ENCODE results near the gene ZNF516.

ZNF516 gene

DNA sequence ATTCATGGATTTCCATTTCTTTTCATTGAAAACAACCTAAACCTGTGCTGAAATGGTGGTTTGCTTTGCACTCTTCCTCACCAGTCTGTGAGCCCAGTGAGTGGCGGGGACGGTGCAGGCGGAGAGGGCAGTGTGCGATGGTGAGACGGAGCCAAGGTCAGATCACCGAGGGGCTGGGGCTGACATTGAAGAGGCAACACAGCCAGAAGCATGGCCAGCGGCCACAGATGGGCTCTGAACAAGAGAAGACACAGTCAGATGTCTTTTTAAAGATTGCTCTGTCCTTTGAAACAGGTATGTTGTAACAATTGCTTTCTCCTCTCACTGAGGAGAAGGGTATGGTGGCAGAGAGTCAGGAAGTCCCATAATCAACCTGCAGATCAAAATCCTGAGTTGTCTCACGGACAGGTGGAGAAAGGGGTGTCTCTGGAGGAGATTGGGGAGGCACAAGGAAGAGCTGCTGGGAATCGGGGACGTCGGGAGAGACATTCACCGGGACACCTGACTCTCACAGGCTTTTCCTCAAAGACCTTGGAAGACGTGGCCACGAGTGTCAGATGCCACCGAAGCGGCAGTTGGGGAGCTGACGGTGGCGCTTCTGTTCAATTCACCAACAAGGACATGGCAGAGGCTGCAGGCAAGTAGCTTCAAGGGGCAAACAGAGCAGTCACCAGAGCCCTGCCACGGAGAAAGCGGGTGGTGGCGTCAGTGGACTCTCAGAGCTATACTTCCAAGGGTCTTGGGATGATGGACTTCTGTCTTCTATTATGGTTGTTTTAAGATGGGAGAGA lies 12.1 kb upstream of the ZNF516 start:
- DNase-seq (ENCODE audit: low read depth in 2 of 2): no peak

DNA sequence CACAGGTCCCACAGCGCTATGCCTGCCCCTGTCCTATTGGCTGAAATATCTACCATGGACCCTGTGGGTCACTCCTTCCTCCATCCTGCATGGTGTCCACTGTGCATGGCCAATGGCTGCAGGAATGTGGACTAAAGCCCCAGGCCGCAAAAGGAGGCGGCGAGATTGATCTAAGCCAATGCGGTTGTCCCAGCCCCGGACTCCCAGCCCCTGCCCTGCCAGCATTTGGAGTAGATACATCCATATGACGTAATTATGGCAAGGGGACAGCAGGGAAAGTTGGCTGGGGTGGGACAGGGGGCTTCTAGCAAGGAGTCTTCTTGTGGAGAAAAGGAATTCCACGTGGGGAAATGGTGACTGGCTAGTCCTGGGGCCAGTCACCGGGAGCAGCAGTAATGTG lies 11.4 kb upstream of the ZNF516 start:
- no peak for DNase-seq (ENCODE audit: low read depth in 2 of 2)

DNA sequence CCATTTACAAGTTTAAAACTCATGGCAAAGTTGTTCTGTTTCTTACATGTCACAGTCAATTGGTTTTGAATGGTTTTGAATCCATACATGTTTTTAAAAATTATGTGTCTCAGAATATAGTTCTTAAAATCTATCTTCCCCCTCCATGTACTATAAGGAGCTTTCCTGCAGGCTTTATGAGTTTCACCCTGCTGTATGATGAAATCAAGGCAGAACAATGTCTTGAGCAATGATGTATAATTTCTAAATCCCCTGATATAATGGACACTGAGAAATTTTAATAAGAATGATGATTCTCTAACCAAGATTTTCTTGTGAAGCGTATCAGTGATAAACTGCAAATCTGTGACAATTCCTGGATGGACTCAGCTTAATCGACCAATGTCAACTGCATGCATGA lies 10.6 kb upstream of the ZNF516 start:
- DNase-seq (ENCODE audit: low read depth in 2 of 2): no peak

DNA sequence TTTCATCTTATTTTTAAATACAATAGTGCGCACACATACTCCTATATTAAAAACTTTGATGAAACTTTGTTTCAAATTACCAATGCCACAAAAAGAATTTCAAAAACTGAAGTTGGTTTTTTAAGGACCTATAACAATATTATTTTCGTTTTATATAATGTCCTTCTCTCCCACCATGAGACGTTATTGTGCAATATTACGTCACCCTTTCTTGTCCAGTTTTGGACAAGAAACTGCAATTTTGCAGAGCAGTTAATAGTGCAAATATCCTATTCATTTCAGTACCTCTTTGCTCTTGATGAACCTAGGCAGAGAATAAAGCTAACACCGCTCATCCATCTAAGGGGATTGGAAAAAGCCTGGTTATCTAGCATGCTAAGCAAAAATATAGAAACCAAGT lies 9.7 kb upstream of the ZNF516 start:
- DNase-seq (ENCODE audit: low read depth in 2 of 2): no peak

DNA sequence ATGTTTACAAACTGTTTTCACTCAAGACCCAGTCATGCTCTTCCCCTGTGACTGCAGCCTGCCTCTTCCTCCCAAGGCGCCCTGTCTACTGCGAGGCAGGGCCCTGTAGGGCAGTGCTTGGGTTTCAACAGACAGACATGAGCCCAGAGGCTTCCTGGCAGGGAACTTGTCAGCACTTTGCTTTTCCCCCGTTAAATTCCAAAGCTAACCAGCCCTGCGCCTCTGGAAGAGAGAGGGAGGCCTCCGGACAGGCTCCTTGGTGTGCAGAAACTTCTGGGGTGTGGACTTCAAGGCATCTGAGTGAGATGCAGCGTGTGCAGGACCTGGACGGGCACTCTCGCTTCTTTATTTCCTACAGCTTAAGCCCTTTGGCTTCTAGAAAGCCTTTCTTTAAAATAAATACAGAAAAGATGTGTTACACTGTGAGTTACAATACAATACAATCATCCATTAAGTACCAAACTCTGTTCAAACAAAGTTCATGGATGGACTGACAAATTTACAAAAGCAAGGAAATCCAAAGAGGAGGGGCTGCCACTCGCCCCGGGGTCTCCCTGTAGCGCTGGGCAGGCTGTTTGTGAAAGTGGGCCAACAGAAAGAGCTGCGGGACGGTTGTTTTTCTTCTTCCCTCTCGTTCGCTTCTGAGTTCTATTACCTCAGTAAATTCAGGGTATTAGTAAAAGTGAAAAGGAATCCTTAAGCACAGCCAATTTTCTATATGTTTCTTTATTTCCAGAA lies 8.8 kb upstream of the ZNF516 start:
- no peak for DNase-seq (ENCODE audit: low read depth in 2 of 2)

DNA sequence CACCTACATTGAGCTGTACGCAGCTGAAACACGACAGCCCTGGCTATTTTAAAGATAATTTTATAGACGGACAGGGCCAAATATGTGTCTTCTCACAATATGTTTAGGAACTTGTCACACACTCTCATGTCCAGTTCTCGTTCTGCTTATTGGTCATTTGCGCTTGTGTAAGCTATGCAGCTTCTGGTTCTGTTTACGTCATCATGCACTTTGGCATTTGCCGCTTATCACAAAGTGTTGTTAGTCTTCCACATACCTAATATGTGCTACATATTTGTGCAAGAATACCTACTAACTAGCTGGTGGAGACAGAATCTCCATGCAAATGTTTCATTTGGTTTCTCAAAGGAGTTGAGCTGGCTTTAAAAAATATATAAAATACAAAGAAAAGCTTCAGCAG lies 7.5 kb upstream of the ZNF516 start:
- no peak for DNase-seq (ENCODE audit: low read depth in 2 of 2)

DNA sequence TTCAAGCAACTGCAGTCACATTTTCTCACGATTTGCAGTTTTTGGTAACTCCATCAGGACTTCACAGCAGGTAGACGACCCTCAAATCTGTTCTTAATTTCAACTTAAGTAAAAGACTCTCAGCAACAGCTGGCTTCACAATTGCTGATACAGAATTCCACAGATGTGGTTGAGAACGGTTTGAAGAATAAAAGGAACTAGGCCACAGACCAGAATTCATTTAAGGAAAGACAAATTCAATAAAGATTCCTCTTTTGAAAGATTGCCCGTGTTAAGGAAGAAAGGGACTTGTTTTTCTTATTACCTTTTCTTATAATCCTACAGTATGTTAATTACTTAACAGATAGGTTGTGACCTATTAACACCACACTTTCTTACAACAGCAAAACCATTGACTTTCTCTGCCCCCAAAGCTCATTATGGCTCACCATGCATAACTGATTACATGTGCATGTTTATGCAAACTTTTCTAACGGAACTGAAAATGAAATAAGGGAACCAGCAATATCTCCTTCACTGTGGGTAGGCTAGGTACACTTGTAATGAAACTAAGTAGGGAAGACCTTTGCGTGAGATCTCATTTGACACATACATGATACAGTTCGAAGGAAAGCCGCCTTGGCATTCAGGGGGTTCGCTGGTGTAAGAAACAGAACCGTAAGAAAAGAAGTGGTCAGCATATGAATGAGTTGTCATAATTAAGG lies 4.7 kb upstream of the ZNF516 start:
- no peak for DNase-seq (ENCODE audit: low read depth in 2 of 2)

DNA sequence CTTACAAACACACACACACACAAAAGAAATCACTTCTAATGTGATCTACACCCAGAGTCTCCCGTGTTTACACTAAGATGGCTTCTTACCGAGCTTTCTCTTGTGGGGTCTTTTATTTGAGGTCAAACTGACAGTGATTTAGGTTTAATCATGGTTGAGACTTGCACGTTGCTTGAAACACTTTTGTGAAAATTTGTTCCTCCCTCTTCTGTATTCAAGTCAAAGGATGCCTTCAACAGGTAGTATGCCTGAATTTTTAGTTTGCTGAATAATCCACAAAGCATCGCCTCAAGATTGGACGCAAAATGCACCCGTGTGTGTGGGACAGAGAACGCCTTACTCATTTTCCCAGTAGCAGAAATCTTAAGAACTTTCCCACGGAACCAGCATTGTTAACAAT lies 4.0 kb upstream of the ZNF516 start:
- no peak for DNase-seq (ENCODE audit: low read depth in 2 of 2)

DNA sequence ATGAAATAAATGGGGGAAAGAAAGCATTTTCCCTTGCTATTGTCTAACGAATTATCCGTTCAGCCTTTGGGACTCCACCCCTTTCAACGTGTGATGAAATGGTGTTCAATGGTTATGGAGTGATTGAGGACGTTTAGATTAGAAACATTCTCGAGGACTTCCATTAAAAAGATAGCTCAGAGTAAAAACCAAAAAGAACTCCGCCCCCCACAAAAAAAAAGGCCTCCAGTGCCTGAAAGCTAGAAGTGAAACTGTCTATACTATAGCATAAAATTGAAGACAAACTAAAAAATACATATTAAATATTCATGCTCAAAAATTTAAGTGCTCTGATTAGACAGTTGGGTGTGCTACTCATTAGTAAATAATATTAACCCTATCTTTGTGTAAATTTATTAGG lies 3.0 kb upstream of the ZNF516 start:
- no peak for DNase-seq (ENCODE audit: low read depth in 2 of 2)

DNA sequence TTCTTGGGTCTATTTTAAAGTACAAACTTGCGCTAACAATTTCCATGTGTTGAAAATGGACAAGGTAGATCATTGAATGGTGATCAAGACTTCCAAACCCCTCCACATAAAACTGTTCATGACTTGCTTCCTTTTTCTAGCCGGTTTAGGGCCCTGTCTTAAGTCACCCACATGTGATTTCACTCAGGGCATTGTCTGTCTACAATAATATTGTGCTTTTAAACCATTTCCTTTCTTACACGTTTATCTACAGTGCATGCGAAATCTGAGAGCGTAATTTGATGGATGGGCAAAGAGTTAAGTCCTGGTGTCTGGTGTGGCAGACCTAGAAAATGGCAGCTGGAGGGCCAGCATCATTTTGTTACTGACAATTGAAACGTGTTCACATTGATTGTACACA lies 2.0 kb upstream of the ZNF516 start:
- no peak for DNase-seq (ENCODE audit: low read depth in 2 of 2)

DNA sequence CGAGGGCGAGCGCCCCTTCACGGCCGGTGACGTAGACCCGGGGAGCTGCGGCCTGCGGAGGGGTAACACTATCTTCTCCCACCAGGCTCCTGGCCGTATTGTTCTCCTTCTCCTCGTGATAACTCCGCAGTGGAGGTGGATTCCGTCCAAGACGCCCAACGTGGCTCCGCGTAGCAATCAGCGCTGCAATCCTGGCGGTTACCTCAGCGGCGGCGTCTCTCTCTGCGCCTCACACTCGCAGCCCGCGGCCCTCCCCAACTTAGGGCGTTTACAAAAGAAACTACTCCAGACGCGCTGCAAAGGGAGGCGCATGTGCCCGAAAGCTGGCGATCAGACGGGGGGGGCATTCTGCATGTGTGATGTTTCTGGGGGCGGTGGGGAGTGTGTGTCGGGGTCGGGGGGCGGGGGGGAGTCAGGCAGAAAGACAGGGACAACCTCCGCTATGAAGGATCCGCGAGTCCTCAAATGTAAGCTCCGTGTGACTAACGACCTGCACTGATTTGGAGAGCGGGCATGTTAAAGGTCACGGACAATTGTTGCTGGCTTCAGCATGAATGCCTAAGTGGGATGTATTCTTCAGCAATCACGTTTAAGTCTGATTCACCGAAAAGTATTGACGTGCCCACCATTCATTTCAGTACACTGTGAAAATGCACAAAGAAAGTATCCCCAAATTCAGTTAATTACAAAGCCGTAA lies 1.3 kb upstream of the ZNF516 start:
- no peak for DNase-seq (ENCODE audit: low read depth in 2 of 2)

DNA sequence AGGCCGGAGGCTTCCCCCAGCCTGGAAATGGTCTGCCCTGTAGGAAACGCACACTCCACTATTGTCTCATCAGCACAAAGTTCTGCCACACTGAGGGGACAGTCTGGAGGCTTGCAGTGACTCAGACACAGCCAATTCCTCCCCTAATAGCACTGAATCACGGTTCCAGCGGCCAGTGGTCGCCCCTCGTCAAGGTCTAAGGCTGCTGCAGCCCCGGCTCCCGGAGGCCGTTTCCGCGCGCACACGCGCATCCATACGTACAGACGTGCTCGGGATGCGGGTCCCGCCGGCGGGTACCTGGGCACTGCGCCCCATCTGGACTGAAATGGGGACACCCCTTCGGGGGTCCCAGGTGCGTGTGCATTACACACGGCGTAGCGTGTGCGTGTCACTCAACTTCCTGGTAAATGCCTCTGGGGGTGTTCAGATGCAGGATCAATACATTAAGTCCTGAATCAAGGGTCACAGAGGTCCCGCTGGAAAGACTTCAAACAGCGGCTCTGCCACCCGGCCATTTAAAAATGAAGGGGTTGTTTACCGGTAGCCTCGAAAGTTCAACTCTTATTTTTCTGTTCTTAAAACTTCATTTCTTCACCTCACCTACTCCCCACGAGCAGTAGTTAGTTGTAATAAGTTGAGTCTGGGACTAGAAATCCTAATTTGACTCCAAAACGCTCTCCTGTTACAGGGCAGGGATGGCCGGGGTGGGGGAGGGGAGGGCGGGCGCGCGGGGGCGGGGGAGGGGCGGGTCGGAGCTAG lies 572 bp upstream of the ZNF516 start:
- DNase-seq (ENCODE audit: low read depth in 2 of 2): no peak

DNA sequence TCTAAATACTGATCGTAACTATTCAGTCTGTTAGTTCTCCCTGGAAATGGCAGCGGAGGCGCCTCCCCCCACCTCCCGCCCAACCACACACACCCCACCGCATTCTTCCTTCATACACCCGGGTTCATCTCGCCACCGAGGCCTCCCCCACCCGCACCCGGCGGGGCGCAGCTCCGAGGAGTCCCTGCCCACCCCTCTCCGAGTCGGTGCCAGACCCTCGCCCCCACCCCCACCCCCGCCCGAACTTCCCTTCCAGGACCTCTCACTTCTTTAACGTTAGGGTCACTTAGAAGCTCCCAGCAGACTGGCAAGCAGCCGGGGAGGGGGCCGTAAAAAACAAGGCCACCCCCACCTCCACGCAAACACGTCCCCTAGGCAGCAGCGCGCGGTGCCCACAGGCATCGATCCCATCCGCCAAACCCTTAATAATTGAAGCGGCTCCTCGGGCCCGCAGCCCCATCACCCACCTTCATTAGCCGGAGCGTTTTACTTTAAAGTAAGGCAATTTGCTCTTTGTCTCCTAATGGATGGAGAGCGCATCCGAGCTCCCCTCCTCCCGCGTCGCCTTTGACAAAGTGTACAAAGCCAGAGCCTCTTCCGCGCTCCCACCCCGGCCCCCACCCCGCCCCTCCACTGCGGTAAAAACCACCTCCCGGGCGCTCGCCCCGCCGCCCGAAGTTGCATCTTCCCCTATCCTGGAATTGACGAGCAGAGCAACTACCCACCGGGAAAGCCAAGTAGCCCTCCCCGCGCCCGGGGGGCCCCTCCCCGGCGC lies 624 bp downstream of the ZNF516 start:
- no peak for DNase-seq (ENCODE audit: low read depth in 2 of 2)

DNA sequence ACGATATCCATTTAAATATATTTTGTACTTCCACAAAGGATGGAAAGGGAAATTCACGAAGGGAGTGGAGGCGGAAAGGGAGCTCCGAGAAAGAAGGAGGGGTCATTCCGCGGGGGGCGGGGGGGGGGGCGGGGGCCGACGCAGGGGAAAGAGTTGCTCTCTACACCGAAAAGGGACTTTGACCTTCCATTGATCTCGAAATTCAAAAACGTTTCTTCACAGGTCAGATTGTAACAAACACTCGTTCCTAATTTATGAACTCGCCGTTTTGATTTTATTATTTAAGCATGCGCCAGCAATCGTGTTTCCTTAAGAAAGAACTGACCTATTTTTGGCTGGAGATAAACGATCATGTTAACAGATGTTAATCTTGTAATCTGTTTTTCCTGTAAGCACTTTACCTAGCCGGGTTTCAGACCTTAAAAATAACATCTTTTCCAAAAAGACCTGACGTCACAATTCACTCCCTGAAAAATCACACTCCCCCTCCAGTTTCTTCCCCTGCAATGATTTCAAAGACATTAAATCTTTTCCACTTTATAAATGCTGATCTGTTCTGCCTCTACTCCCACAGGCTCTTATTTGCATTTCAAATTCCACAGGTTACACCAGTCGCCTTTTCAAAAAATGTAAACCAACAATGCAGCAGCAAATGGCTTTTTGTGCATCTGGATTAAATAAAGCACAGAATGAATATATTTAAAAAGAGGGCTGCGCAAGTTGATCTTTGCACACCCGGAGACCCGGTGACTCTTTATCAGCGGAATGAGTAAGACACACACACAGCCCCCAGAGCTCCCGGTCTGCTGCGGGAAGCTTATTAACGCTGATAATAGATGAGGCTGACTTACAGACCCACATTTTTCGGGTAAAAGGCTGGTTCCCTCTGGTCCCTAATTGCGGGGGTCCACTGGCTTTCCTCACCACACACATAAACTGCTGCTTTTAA lies 1.6 kb downstream of the ZNF516 start:
- no peak for DNase-seq (ENCODE audit: low read depth in 2 of 2)

DNA sequence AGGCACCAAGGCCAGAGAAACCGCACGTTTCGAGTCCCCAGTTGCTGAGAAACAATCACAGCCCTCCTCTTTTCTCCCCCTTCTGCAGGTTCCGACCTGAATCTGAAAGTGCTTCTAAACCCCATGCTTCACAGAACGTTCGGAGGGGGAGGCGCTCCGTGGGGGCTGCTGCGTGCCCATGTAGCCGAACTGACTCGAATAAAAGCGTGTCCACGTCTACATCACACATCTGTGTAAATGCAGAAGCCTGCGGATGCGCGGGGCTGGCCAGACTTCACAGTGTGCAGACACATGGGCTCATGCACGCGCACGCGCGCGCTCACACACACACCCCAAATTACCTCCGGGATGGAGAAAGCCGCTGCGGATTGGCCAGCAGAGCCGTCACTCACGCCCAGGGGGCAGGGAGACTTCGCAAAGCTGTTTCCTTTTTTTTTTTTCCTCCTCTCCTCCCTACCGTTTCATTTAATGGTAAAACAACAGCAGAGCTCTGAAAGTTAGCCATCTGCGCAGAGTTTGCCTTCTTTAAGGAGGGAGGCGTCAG lies 2.3 kb downstream of the ZNF516 start:
- DNase-seq (ENCODE audit: low read depth in 2 of 2): peak; percentile 100

DNA sequence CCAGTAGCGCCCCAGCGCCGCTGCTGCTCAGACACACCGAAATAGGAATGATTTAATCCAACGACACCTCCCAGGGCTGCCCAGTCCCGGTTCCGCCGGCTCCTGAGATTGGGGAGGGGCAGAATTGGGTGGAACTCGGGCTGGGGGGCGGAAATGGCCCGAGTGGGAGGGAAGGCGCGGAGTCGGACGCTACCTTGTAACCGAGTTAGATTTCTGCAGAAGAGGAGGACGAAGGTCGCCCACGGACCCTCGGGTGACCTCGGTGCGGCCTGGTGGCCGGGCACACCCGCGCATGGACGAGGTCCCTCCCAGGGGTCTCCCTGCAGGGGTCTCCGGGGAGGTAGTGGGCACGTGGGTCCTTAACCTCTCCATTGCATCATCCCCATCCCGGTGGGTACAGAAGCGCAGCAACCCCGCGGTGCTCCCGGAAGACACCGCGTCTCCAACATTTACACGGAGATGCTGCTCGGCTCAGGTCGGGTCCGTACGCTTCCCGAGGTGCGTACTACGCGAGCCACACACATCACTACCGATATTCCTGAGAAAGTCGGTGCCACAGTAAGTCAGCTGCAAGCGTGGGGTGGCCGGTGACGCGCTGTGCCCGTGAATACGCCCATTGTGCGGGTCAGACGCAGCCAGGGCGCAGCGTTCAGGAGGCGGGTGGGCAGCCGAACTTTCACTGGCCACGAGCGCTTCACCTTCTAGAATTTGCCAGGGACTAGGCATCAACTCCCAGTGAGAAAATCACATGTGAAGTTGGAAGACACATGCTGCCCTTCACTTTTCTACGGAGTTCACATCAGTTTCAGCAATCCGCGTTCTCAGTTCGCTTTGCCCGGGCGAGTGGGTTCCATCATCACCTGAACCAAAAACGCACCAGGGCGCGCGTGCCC lies 3.0 kb downstream of the ZNF516 start:
- no peak for DNase-seq (ENCODE audit: low read depth in 2 of 2)

DNA sequence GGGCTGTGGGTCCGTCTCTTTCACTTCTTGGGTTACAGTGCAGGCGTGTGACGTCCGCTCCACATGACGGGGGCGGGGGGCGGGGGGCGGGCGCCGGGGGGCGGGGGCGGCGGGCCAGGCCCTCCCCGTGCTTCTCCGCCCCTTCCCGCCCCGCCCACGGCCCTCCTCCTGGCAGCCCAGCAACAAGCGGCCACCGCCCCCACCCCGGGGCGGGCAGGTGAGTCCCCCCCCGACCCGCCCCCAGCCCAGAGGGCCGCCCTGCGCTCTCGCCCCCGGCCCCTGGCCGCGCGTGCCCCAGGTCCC lies 3.6 kb downstream of the ZNF516 start:
- peak; percentile 48 to 52 for DNase-seq (ENCODE audit: low read depth in 2 of 2)

DNA sequence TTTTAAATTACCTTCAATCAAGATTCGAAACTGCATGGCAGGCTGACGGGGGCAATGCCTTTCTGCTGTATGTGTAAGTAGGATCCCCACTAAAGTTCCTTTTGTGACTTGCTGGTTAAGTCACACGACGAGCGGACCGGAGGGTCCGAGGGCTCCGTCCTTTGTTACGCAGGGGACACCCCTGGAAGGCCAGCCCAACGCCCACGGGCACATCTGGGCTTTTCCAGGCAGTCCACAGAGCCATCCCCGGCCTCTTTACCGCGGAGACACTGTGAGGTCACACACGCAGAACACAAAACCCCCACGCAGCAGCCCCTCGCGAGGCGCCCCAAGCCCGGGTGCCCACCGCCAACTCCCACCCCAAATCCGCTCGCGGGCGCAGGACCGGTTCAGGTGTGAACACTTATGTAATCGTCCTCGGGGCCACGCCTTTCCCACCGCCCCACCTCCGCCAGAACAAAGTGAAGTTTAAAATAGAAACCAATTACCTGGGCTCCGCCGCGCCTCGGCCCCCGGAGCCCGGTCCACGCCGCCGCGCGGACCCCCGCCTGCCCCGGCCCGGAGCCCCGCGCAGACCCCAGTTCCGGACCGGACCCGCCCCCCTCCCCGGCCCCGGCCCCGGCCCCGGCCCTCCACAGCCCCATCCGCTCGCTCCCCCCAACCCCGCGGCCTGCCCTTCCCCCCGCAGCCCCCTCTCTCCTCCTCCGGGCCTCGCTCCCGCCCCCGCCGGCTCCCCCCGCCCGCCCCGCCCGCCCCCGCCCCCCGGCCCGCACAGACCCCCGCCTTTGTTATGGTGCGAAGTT lies 4.2 kb downstream of the ZNF516 start:
- no peak for DNase-seq (ENCODE audit: low read depth in 2 of 2)
